Transverse colon (tissue), 3 donors: Measurements from ENCODE around the gene STEAP2.

ENCODE experiments used
- POLR2A ChIP-seq: fragments of 450-650 bp; IDR thresholded peaks from one replicate; pipeline ENCODE4 v1.6.1; 2016; ENCODE audit warnings: antibody characterized with exemption, mild to moderate bottlenecking, moderate library complexity
- TF ChIP-seq, protein P1 (sequence below), 5 experiments: fragments of 200-600 bp in 3 of 5; fragments of 450-650 bp in 2 of 5; sonication (generic) in 3 of 5; IDR thresholded peaks; 1 replicate in 2 of 5; 2 replicates in 3 of 5; pipeline ENCODE4 v1.5.1; 2016 to 2017; ENCODE audit warnings: antibody characterized with exemption in 5 of 5, inconsistent platforms in 3 of 5, mild to moderate bottlenecking in 2 of 5, moderate library complexity in 1 of 5

DNA sequence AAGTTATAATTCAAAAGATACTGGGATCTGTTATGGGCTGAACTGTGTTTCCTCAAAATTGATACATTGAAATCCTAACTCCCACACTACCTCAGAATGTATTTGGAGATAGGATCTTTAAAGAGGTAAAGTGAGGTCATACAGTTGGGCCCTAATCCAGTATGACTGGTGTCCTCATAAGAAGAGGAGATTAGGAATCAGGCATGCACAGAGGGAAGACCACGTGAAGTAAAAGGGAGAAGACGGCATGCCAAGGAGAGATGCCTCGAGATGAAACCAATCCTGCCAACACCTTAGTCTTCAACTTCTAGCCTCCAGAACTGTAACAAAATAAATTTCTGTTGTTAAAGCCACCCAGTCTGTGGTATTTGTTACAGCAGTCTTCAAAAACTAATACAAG lies 27.5 kb downstream of the STEAP2 start:
- no peak for TF ChIP-seq POLR2A
- TF ChIP-seq, protein P1, sequence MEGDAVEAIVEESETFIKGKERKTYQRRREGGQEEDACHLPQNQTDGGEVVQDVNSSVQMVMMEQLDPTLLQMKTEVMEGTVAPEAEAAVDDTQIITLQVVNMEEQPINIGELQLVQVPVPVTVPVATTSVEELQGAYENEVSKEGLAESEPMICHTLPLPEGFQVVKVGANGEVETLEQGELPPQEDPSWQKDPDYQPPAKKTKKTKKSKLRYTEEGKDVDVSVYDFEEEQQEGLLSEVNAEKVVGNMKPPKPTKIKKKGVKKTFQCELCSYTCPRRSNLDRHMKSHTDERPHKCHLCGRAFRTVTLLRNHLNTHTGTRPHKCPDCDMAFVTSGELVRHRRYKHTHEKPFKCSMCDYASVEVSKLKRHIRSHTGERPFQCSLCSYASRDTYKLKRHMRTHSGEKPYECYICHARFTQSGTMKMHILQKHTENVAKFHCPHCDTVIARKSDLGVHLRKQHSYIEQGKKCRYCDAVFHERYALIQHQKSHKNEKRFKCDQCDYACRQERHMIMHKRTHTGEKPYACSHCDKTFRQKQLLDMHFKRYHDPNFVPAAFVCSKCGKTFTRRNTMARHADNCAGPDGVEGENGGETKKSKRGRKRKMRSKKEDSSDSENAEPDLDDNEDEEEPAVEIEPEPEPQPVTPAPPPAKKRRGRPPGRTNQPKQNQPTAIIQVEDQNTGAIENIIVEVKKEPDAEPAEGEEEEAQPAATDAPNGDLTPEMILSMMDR (IDR thresholded peaks at IDR 0.05) = no peak
